HS-5 (cell line): ENCODE results near the gene SAMD15.
"Not testable (repeated sequence)": the region's sequence is repeated elsewhere in the genome, so short reads cannot be mapped to it uniquely, and the experiment has no call there.

Source experiments
- DNase-seq: peaks from one replicate; pipeline ENCODE4 v3.0.0-alpha.2; 2012; ENCODE audit warnings: low read depth

SAMD15 gene

GRCh38 chr14:77376771-77377501, at the start of gene SAMD15, which contains the start of gene TMED8:
TSS of gene SAMD15 (plus strand) at chr14:77377379. CDS start at chr14:77377419, 40 bp downstream.
TSS of gene TMED8 (minus strand) at chr14:77377094. CDS start at chr14:77377053, 41 bp downstream.
- DNase-seq: peak; percentile 64

- no peak for DNase-seq
These were observed 47.3 kb upstream of the SAMD15 start for GRCh38 chr14:77329872-77330271.

- DNase-seq: no peak
These were observed 41.6 kb upstream of the SAMD15 start for GRCh38 chr14:77335576-77335975.

GRCh38 chr14:77337255-77337654, 39.9 kb upstream of the SAMD15 start:
- DNase-seq: not testable (repeated sequence)

- no peak for DNase-seq
These were observed 39.3 kb upstream of the SAMD15 start for GRCh38 chr14:77337880-77338279.

GRCh38 chr14:77338302-77338701, 38.9 kb upstream of the SAMD15 start:
- DNase-seq: no peak

- DNase-seq: peak; percentile 53
These were observed 37.8 kb upstream of the SAMD15 start for GRCh38 chr14:77339407-77339806.

GRCh38 chr14:77340389-77340788, 36.8 kb upstream of the SAMD15 start:
- DNase-seq: no peak

GRCh38 chr14:77342726-77343397, 34.3 kb upstream of the SAMD15 start:
- no peak for DNase-seq

- no peak for DNase-seq
These were observed 33.5 kb upstream of the SAMD15 start for GRCh38 chr14:77343662-77344061.

GRCh38 chr14:77344377-77344996, 32.7 kb upstream of the SAMD15 start:
- DNase-seq: no peak

GRCh38 chr14:77346495-77346894, 30.7 kb upstream of the SAMD15 start:
- no peak for DNase-seq

- DNase-seq: no peak
These were observed 29.4 kb upstream of the SAMD15 start for GRCh38 chr14:77347751-77348150.

GRCh38 chr14:77353469-77354141, 23.6 kb upstream of the SAMD15 start:
- no peak for DNase-seq

GRCh38 chr14:77355811-77356210, 21.4 kb upstream of the SAMD15 start:
- no peak for DNase-seq

GRCh38 chr14:77356899-77357298, 20.3 kb upstream of the SAMD15 start:
- no peak for DNase-seq

- no peak for DNase-seq
These were observed 17.6 kb upstream of the SAMD15 start for GRCh38 chr14:77359626-77360025.

GRCh38 chr14:77364146-77364545, 13.0 kb upstream of the SAMD15 start:
- no peak for DNase-seq

GRCh38 chr14:77369285-77369684, 7.9 kb upstream of the SAMD15 start:
- no peak for DNase-seq

- DNase-seq: no peak
These were observed 4.8 kb upstream of the SAMD15 start for GRCh38 chr14:77372304-77372841.

GRCh38 chr14:77375164-77375950, 1.8 kb upstream of the SAMD15 start:
- no peak for DNase-seq
